SH-SY5Y (cell line): ENCODE data around the gene EPB41L4B.

Experiments used
- GATA2 ChIP-seq: IDR thresholded peaks from 2 replicates; pipeline ENCODE4 v1.6.1; 2011; ENCODE audit warnings: mild to moderate bottlenecking, low read depth, low read length
- GATA3 ChIP-seq: IDR thresholded peaks from 2 replicates; pipeline ENCODE4 v1.6.1; 2011; ENCODE audit warnings: low read depth, mild to moderate bottlenecking, low read length, moderate library complexity

GRCh38 chr9:109245310-109245897 is 75.5 kb downstream of the EPB41L4B start:
- TF ChIP-seq GATA2 (no peak), GATA3 (no peak)
